OCI-LY3 (cell line): Measurements from ENCODE around the gene UGT1A9.

Experiments
- H2AFZ ChIP-seq: fragments of 200-600, 300-600 bp; shearing (Covaris generic); 2 replicates; pipeline ENCODE4 v1.6.0; 2014; ENCODE audit warnings: antibody characterized with exemption, low read depth, low read length
- H3K27ac ChIP-seq: fragments of 200-600, 300-600 bp; sonication (generic); 2 replicates; pipeline ENCODE4 v1.5.1; 2014; ENCODE audit warnings: mild to moderate bottlenecking, low read length, moderate library complexity, mixed read lengths
- H3K27me3 ChIP-seq: fragments of 200-600, 300-600 bp; sonication (generic); 2 replicates; pipeline ENCODE4 v1.6.1; 2014; ENCODE audit warnings: low read depth, low read length, mixed read lengths
- H3K36me3 ChIP-seq: fragments of 200-600, 300-600 bp; sonication (generic); replicated peaks from 2 replicates; pipeline ENCODE3; 2014; ENCODE audit warnings: low read depth, low read length, mixed read lengths
- H3K4me1 ChIP-seq: fragments of 300-600, 200-600 bp; sonication (generic); 2 replicates; pipeline ENCODE4 v1.6.1; 2014; ENCODE audit warnings: low read length, mixed read lengths
- H3K4me2 ChIP-seq: fragments of 200-600, 300-600 bp; sonication (generic); 2 replicates; pipeline ENCODE4 v1.6.1; 2014; ENCODE audit warnings: low read length, mixed read lengths
- H3K4me3 ChIP-seq: fragments of 300-600, 200-600 bp; sonication (generic); 2 replicates; pipeline ENCODE4 v1.5.1; 2014; ENCODE audit warnings: antibody characterized with exemption, mild to moderate bottlenecking, low read length, moderate library complexity
- H3K79me2 ChIP-seq: fragments of 300-600, 200-600 bp; shearing (Covaris generic); 2 replicates; pipeline ENCODE4 v1.6.1; 2014; ENCODE audit warnings: mild to moderate bottlenecking, low read length, mixed read lengths
- H3K9ac ChIP-seq: fragments of 300-600, 200-600 bp; shearing (Covaris generic); 2 replicates; pipeline ENCODE4 v1.6.0; 2014; ENCODE audit warnings: mild to moderate bottlenecking, low read length, moderate library complexity
- H3K9me3 ChIP-seq: fragments of 200-600, 300-600 bp; shearing (Covaris generic); 2 replicates; pipeline ENCODE4 v1.6.1; 2014; ENCODE audit warnings: low read length, mixed read lengths; ENCODE audit not compliant: insufficient read depth
- H4K20me1 ChIP-seq: fragments of 200-600, 300-600 bp; sonication (generic); 2 replicates; pipeline ENCODE4 v1.6.1; 2016; ENCODE audit warnings: low read length, mixed read lengths; ENCODE audit not compliant: insufficient read depth
- EZH2phosphoT487 ChIP-seq: fragments of 200-600 bp; shearing (Covaris generic); IDR thresholded peaks from 2 replicates; pipeline ENCODE4 v1.6.1; 2018; ENCODE audit warnings: antibody characterized with exemption, mixed run types, low read depth
- TF ChIP-seq, protein P1 (sequence below): fragments of 200-600, 300-600 bp; sonication (generic); IDR thresholded peaks from 2 replicates; pipeline ENCODE4 v1.5.1; 2014; ENCODE audit warnings: antibody characterized with exemption, low read length, low read depth

UGT1A9 gene

DNA sequence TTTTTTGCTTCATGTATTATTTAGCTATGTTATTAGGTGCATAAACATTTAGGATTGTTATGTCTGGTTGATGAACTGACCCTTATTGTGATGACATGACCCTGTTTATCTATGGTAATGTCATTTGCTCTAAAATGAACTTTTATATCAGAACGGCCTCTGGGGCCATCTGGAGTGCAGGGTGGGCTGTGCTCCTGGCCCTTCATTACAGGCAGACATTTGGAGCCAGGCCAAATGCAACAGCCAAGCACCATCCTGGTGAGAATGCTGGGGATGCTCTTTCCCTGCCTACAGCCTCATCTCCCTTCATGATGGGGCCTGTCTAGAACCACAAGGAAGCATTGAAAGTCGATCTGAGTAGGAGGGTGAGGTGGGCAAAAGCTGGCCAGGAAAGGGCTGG is 144.6 kb downstream of the UGT1A9 start:
- H3K79me2 ChIP-seq, result no peaks in the 10 kb centered on the region
- no peak overlapping the region for H3K27ac ChIP-seq
- no peak overlapping the region for H2AFZ ChIP-seq
- TF ChIP-seq, protein P1, sequence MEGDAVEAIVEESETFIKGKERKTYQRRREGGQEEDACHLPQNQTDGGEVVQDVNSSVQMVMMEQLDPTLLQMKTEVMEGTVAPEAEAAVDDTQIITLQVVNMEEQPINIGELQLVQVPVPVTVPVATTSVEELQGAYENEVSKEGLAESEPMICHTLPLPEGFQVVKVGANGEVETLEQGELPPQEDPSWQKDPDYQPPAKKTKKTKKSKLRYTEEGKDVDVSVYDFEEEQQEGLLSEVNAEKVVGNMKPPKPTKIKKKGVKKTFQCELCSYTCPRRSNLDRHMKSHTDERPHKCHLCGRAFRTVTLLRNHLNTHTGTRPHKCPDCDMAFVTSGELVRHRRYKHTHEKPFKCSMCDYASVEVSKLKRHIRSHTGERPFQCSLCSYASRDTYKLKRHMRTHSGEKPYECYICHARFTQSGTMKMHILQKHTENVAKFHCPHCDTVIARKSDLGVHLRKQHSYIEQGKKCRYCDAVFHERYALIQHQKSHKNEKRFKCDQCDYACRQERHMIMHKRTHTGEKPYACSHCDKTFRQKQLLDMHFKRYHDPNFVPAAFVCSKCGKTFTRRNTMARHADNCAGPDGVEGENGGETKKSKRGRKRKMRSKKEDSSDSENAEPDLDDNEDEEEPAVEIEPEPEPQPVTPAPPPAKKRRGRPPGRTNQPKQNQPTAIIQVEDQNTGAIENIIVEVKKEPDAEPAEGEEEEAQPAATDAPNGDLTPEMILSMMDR, result no peak
- no peak for TF ChIP-seq EZH2phosphoT487
- H3K4me1 ChIP-seq, result no peaks in the 10 kb centered on the region
- H4K20me1 ChIP-seq, result no peaks in the 10 kb centered on the region
- H3K9me3 ChIP-seq, result no peaks in the 10 kb centered on the region
- H3K4me3 ChIP-seq, result no peak overlapping the region
- no peak overlapping the region for H3K9ac ChIP-seq
- H3K4me2 ChIP-seq, result no peak overlapping the region
- H3K27me3 ChIP-seq, result no peaks in the 10 kb centered on the region
- H3K36me3 ChIP-seq, result no peaks in the 10 kb centered on the region

- Histone ChIP-seq H3K79me2 (no peaks in the 10 kb centered on the region), H3K36me3 (no peaks in the 10 kb centered on the region), H3K4me2 (no peak overlapping the region), H2AFZ (no peak overlapping the region), H3K9ac (no peak overlapping the region), H3K27me3 (no peaks in the 10 kb centered on the region), H3K4me3 (no peak overlapping the region), H3K4me1 (no peaks in the 10 kb centered on the region), H4K20me1 (no peaks in the 10 kb centered on the region), H3K9me3 (no peaks in the 10 kb centered on the region), H3K27ac (no peak overlapping the region)
- TF ChIP-seq, protein P1, result no peak
- TF ChIP-seq EZH2phosphoT487, result no peak
Observed at GRCh38 chr2:233816771-233817170, 145.1 kb downstream of the UGT1A9 start.

GRCh38 chr2:233817361-233817911 is 145.7 kb downstream of the UGT1A9 start:
- H3K4me3 ChIP-seq, result no peak overlapping the region
- H3K4me1 ChIP-seq, result no peaks in the 10 kb centered on the region
- H3K79me2 ChIP-seq, result no peaks in the 10 kb centered on the region
- no peaks in the 10 kb centered on the region for H3K9me3 ChIP-seq
- no peak overlapping the region for H2AFZ ChIP-seq
- no peak overlapping the region for H3K4me2 ChIP-seq
- no peaks in the 10 kb centered on the region for H3K36me3 ChIP-seq
- no peaks in the 10 kb centered on the region for H4K20me1 ChIP-seq
- TF ChIP-seq, protein P1, result no peak
- TF ChIP-seq EZH2phosphoT487, result no peak
- no peak overlapping the region for H3K27ac ChIP-seq
- no peaks in the 10 kb centered on the region for H3K27me3 ChIP-seq
- no peak overlapping the region for H3K9ac ChIP-seq

DNA sequence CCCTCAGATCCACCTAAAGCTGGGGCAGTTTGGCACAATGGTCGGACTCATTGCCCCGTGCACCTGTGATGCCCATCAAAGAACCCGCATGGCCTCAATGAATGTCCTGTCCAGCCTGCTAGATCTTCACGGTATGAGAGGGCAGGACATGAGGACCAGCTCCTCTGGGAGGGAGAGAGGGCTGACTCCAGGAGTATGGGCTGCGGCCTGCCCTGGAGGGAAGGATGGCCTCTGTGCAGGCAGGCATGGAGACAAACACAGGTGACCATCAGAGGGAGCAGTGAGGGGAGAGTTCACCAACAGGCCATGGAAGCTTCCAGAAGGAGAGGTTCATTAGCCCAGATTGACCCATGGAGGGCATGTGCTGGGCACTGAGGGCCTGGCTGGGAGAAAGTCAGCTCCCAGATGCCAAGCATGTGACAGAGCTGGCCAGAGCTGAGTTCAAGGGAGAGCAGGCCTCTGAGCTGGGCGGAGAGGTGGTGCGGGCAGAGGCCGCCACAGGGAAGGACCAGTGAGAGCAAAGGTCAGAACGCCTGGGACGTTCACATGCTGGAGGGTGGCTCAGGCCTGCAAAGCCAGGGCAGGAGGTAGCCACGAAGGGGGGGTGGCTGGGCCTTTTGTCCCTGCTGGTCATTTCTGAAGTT is 146.4 kb downstream of the UGT1A9 start:
- Histone ChIP-seq H3K9ac (no peak overlapping the region), H3K79me2 (no peaks in the 10 kb centered on the region), H2AFZ (no peak overlapping the region), H3K4me2 (no peak overlapping the region), H4K20me1 (no peaks in the 10 kb centered on the region), H3K27me3 (no peaks in the 10 kb centered on the region), H3K27ac (no peak overlapping the region), H3K9me3 (no peaks in the 10 kb centered on the region), H3K4me1 (no peaks in the 10 kb centered on the region), H3K36me3 (no peaks in the 10 kb centered on the region), H3K4me3 (no peak overlapping the region)
- TF ChIP-seq, protein P1, result no peak
- no peak for TF ChIP-seq EZH2phosphoT487
